ACC112 (cell line): Measurements from ENCODE around the gene TRRAP.

ENCODE experiments used
- H2AFZ ChIP-seq: fragments of 200-600 bp; sonication (generic); one replicate; pipeline ENCODE4 v1.6.0; 2017; ENCODE audit warnings: antibody characterized with exemption, low read length; ENCODE audit not compliant: unreplicated experiment
- H3K27ac ChIP-seq: fragments of 200-600 bp; sonication (generic); 2 replicates; pipeline ENCODE4 v1.5.1; 2014; ENCODE audit warnings: low read depth, mild to moderate bottlenecking, antibody characterized with exemption, low read length, moderate library complexity
- H3K27me3 ChIP-seq: fragments of 200-600 bp; sonication (generic); 2 replicates; pipeline ENCODE4 v1.6.1; 2014; ENCODE audit warnings: mild to moderate bottlenecking, antibody characterized with exemption, low read length, moderate library complexity, mixed read lengths; ENCODE audit not compliant: insufficient read depth
- H3K36me3 ChIP-seq: fragments of 200-600 bp; sonication (generic); 2 replicates; pipeline ENCODE4 v1.6.1; 2016; ENCODE audit warnings: mild to moderate bottlenecking, antibody characterized with exemption, low read length, moderate library complexity, mixed read lengths; ENCODE audit not compliant: insufficient read depth
- H3K4me1 ChIP-seq: fragments of 200-600 bp; sonication (generic); one replicate; pipeline ENCODE4 v1.6.1; 2016; ENCODE audit warnings: low read length, mixed read lengths; ENCODE audit not compliant: insufficient read depth, unreplicated experiment, control insufficient read depth
- H3K4me3 ChIP-seq: fragments of 200-600 bp; sonication (generic); 2 replicates; pipeline ENCODE4 v1.5.1; 2014; ENCODE audit warnings: mild to moderate bottlenecking, low read depth, low read length
- H3K79me2 ChIP-seq: fragments of 200-600 bp; sonication (generic); one replicate; pipeline ENCODE4 v1.6.0; 2016; ENCODE audit warnings: low read length; ENCODE audit not compliant: control insufficient read depth, unreplicated experiment, insufficient read depth

The TRRAP gene

GRCh38 chr7:98995523-98996149 lies 117.3 kb downstream of the TRRAP start:
- no peaks in the 10 kb centered on the region for H3K4me1 ChIP-seq
- H2AFZ ChIP-seq = no peak overlapping the region
- H3K4me3 ChIP-seq = no peak overlapping the region
- no peak overlapping the region for H3K27ac ChIP-seq
- no peaks in the 10 kb centered on the region for H3K27me3 ChIP-seq
- no peaks in the 10 kb centered on the region for H3K79me2 ChIP-seq
- peaks cover 9% of the 10 kb centered on the region; the same call in 1 of the 2 replicates for H3K36me3 ChIP-seq

- Histone ChIP-seq H3K4me3 (no peak overlapping the region), H3K27ac (no peak overlapping the region), H3K36me3 (peaks cover 9% of the 10 kb centered on the region; the same call in 1 of the 2 replicates), H3K4me1 (no peaks in the 10 kb centered on the region), H3K27me3 (no peaks in the 10 kb centered on the region), H3K79me2 (no peaks in the 10 kb centered on the region), H2AFZ (no peak overlapping the region)
These were observed 117.8 kb downstream of the TRRAP start for GRCh38 chr7:98996150-98996552.

DNA sequence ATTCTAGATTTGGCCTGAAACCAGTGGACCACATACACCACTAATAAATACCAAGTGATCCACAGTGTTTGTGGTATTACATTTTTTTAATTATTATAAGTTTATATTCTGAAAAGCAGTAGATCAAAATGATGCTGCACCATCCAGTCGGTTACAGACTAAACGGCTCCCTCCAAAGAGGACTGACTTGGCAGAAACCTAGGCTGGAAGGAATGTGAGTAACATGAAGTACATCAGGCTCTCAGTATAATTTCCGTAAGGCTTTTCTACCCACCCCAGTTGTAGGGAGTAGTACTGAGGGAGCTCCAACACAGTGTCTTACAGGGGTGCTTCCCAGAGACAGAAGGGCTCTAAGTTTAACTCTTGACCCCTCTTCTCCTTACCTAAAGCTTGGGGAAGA lies 119.5 kb downstream of the TRRAP start:
- H3K27ac ChIP-seq = no peak overlapping the region
- no peaks in the 10 kb centered on the region for H3K4me1 ChIP-seq
- H3K79me2 ChIP-seq = no peaks in the 10 kb centered on the region
- no peaks in the 10 kb centered on the region for H3K36me3 ChIP-seq
- H3K4me3 ChIP-seq = no peak overlapping the region
- no peak overlapping the region for H2AFZ ChIP-seq
- no peaks in the 10 kb centered on the region for H3K27me3 ChIP-seq

GRCh38 chr7:98998821-98999725 lies 120.7 kb downstream of the TRRAP start:
- Histone ChIP-seq H2AFZ (no peak overlapping the region), H3K27me3 (no peaks in the 10 kb centered on the region), H3K4me1 (no peaks in the 10 kb centered on the region), H3K27ac (no peak overlapping the region), H3K4me3 (no peak overlapping the region), H3K36me3 (no peaks in the 10 kb centered on the region), H3K79me2 (no peaks in the 10 kb centered on the region)

DNA sequence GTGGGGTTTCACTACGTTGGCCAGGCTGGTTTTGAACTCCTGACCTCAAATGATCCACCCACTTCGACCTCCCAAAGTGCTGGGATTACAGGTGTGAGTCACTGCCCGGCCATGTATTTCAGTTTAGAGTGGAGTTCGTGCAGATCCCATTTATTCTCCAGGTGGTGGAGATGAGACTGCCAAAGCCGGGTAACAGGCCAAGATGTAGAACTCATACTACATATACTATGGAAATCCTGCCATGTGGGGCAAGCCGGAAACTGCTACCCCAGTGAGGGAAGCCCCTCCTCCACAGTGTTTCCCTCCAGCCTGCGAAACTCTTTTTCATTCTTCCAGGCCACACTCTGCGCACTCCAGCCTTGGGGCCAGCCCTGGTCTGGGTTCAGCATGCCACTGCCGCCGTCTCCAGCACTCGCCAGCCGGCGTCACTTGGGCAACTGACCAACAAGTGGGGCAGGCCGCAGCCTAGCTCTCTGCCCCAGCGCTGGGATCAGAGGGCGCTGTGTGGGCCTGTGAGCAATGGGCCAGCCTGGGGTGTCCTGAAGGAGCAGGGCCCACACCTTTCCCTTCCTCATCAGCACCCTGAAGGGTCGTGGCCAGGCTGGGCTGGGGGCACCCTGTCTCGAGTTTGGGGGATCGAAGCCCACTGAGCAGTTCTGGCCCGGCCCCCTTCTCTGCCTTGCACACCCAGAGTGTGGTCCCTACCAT lies 122.0 kb downstream of the TRRAP start:
- Histone ChIP-seq H3K79me2 (no peaks in the 10 kb centered on the region), H3K4me1 (no peaks in the 10 kb centered on the region), H3K27me3 (no peaks in the 10 kb centered on the region), H3K36me3 (peaks cover 4% of the 10 kb centered on the region; the same call in 1 of the 2 replicates), H3K27ac (no peak overlapping the region), H3K4me3 (no peak overlapping the region), H2AFZ (no peak overlapping the region)

GRCh38 chr7:99000904-99001465 lies 122.7 kb downstream of the TRRAP start:
- peaks cover 4% of the 10 kb centered on the region; the same call in 1 of the 2 replicates for H3K36me3 ChIP-seq

DNA sequence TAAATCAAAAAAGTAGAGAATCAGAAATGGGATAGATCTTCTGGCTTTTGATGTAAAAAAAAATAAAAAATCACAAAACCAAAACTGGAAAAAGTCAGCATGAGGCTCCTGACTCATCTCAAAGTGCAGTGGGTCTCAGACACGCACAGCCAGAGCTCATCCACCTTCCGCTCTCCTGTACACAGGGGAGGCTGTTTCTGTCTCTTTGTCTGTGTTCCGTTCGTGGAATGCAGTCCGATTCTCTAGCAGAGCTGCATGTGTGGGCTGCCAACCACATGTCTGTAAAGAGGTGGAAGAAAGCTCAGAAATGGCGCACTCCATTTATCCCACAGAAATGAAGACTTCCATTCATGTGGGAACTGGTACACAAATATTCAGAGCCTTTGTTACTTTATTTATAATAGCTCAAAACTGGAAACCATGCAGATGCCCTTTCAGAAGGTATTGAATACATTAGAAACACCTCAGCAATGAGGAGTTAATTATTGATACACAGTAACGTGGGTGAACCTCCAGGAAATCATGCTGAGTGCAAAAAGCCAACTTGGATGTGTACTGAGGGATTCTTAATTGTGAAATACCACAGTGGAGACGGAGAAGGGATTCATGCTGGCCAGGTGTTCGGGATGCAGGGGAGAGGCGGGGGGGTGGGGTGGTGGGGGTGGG lies 123.3 kb downstream of the TRRAP start:
- no peak overlapping the region for H3K4me3 ChIP-seq
- H3K27me3 ChIP-seq = no peaks in the 10 kb centered on the region
- no peak overlapping the region for H3K27ac ChIP-seq
- H3K36me3 ChIP-seq = peaks cover 4% of the 10 kb centered on the region; the same call in 1 of the 2 replicates
- H3K79me2 ChIP-seq = no peaks in the 10 kb centered on the region
- H3K4me1 ChIP-seq = no peaks in the 10 kb centered on the region
- no peak overlapping the region for H2AFZ ChIP-seq

More at GRCh38 chr7:99000904-99001465, 122.7 kb downstream of the TRRAP start:
- H3K27me3 ChIP-seq = no peaks in the 10 kb centered on the region
- H3K4me1 ChIP-seq = no peaks in the 10 kb centered on the region
- H3K27ac ChIP-seq = no peak overlapping the region
- H3K79me2 ChIP-seq = no peaks in the 10 kb centered on the region
- H2AFZ ChIP-seq = no peak overlapping the region
- no peak overlapping the region for H3K4me3 ChIP-seq

- H3K27me3 ChIP-seq = no peaks in the 10 kb centered on the region
- no peak overlapping the region for H3K4me3 ChIP-seq
- no peaks in the 10 kb centered on the region for H3K4me1 ChIP-seq
- no peak overlapping the region for H3K27ac ChIP-seq
- peaks cover 8% of the 10 kb centered on the region; the same call in 1 of the 2 replicates for H3K36me3 ChIP-seq
- H3K79me2 ChIP-seq = no peaks in the 10 kb centered on the region
- no peak overlapping the region for H2AFZ ChIP-seq
These were observed 124.0 kb downstream of the TRRAP start for GRCh38 chr7:99002148-99002826.

DNA sequence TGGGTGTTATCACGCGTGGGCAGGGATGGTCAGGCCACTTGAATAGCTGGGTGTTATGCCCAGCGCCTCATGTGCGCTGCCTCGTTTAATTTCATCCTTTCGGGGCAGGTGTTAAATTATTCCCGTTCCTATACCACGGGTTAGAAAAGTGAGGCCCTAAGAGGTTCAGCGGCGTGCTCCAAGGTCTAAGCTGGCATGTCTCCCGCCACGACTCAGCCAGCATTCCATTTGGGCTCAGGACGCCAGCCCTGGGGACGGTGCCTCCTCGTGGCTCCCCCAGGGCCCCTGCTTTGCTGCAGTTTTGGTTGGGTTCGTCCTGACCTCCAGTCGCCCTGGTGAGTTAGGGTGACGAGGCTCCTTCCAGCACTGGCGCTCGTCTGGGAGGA lies 124.5 kb downstream of the TRRAP start:
- no peak overlapping the region for H2AFZ ChIP-seq
- H3K4me3 ChIP-seq = no peak overlapping the region
- H3K27me3 ChIP-seq = no peaks in the 10 kb centered on the region
- H3K79me2 ChIP-seq = no peaks in the 10 kb centered on the region
- peaks cover 8% of the 10 kb centered on the region; the same call in 1 of the 2 replicates for H3K36me3 ChIP-seq
- no peak overlapping the region for H3K27ac ChIP-seq
- H3K4me1 ChIP-seq = no peaks in the 10 kb centered on the region
